ENCODE measurements around the gene TAF4. TPM values are rescaled to one million over a fixed set of nuclear protein-coding genes. Genes with fewer than 3 reads are reported as not detected.

TAF4 gene
- total RNA-seq, 6 experiments from 2014 or later = 9.0 to 13.0 (median 11.3) TPM

- Histone ChIP-seq H3K27ac (no peak overlapping the region), H3K4me1 (no peaks in the 10 kb centered on the region), H3K9me3 (peaks cover 0 to 3% (median 0%) of the 10 kb centered on the region in 4 donors), H3K36me3 (no peaks in the 10 kb centered on the region), H3K27me3 (no peaks in the 10 kb centered on the region), H3K4me3 (no peak overlapping the region)
- intact Hi-C loops (cut with DNase I) = no loop called here
- ATAC-seq = no peak
- DNase-seq = no peak
- 63% methylated on average over 3 of the region's 4 CpGs for WGBS (ENCODE audit: insufficient coverage, low coverage, low lambda C conversion rate, missing lambda C conversion rate)
- no peak for TF ChIP-seq CTCF (IDR thresholded peaks at IDR 0.05)
- no peak for TF ChIP-seq POLR2A (IDR thresholded peaks at IDR 0.05)
Measured at GRCh38 chr20:62101078-62101477, 35.4 kb upstream of the TAF4 start.

GRCh38 chr20:62097881-62098407 lies 32.3 kb upstream of the TAF4 start:
- Histone ChIP-seq H3K4me1 (no peaks in the 10 kb centered on the region), H3K4me3 (no peak overlapping the region), H3K36me3 (no peaks in the 10 kb centered on the region), H3K9me3 (peaks cover 0 to 3% (median 0%) of the 10 kb centered on the region in 4 donors), H3K27me3 (no peaks in the 10 kb centered on the region), H3K27ac (no peak overlapping the region)
- WGBS (ENCODE audit: insufficient coverage, low coverage, low lambda C conversion rate, missing lambda C conversion rate) = 51% methylated on average over 3 of the region's 16 CpGs
- no peak for TF ChIP-seq POLR2A (IDR thresholded peaks at IDR 0.05)
- TF ChIP-seq CTCF (IDR thresholded peaks at IDR 0.05) = no peak
- intact Hi-C loops (cut with DNase I) = no loop called here
- DNase-seq (no peak), ATAC-seq (no peak)

GRCh38 chr20:62096421-62097380 lies 31.0 kb upstream of the TAF4 start:
- WGBS (ENCODE audit: insufficient coverage, low coverage, low lambda C conversion rate, missing lambda C conversion rate) = 88% methylated on average over 4 of the region's 30 CpGs
- no peak for DNase-seq
- TF ChIP-seq CTCF (IDR thresholded peaks at IDR 0.05) = no peak
- TF ChIP-seq POLR2A (IDR thresholded peaks at IDR 0.05) = no peak
- intact Hi-C loops (cut with DNase I) = no loop called here
- peaks cover 0 to 3% (median 0%) of the 10 kb centered on the region in 4 donors for H3K9me3 ChIP-seq
- H3K36me3 ChIP-seq = no peaks in the 10 kb centered on the region
- no peaks in the 10 kb centered on the region for H3K27me3 ChIP-seq
- ATAC-seq = no peak
- no peak overlapping the region for H3K27ac ChIP-seq
- no peaks in the 10 kb centered on the region for H3K4me1 ChIP-seq
- H3K4me3 ChIP-seq = no peak overlapping the region

GRCh38 chr20:62089393-62089792 lies 23.7 kb upstream of the TAF4 start:
- no peaks in the 10 kb centered on the region for H3K9me3 ChIP-seq
- H3K36me3 ChIP-seq = no peaks in the 10 kb centered on the region
- no peak for DNase-seq
- no peak overlapping the region for H3K27ac ChIP-seq
- TF ChIP-seq POLR2A (IDR thresholded peaks at IDR 0.05) (no peak), CTCF (IDR thresholded peaks at IDR 0.05) (no peak)
- no peaks in the 10 kb centered on the region for H3K27me3 ChIP-seq
- H3K4me1 ChIP-seq = no peaks in the 10 kb centered on the region
- H3K4me3 ChIP-seq = no peak overlapping the region
- ATAC-seq = no peak
- WGBS (ENCODE audit: insufficient coverage, low coverage, low lambda C conversion rate, missing lambda C conversion rate) = 51% methylated on average over 3 of the region's 3 CpGs
- intact Hi-C loops (cut with DNase I) = no loop called here
